Gastrocnemius medialis (tissue), 4 donors: Measurements from ENCODE around the gene ODF2. TPM values are rescaled to one million over a fixed set of nuclear protein-coding genes. Genes with fewer than 3 reads are reported as not detected.
"Not testable (repeated sequence)": the region's sequence is repeated elsewhere in the genome, so short reads cannot be mapped to it uniquely, and the experiment has no call there.

ENCODE experiments used
- ATAC-seq, 2 donors: fragments of 150-250 bp; one replicate each; pipeline ENCODE4 v1.9.1; 2016
- DNase-seq, 2 donors: peaks; one replicate each; pipeline ENCODE4 v3.0.0-alpha.2; 2019
- H3K27ac ChIP-seq, 4 donors: fragments of 200-600 bp; sonication (generic); 1 replicate in 1 of 4; 2 replicates in 3 of 4; pipeline ENCODE4 v1.5.1; 2016 to 2018; ENCODE audit warnings: mild to moderate bottlenecking in 2 of 4, moderate library complexity in 1 of 4
- H3K27me3 ChIP-seq, 3 donors: fragments of 200-600 bp; sonication (generic) in 2 of 3; 1 replicate in 1 of 3; 2 replicates in 2 of 3; pipeline versions ENCODE4 v1.5.1 to v1.6.0; 2016 to 2019; ENCODE audit warnings: mild to moderate bottlenecking in 1 of 3, moderate library complexity in 1 of 3
- H3K36me3 ChIP-seq, 2 donors: fragments of 200-600 bp; sonication (generic) in 1 of 2; one replicate each; pipeline ENCODE4 v1.5.1; 2017 to 2018
- H3K4me1 ChIP-seq, 2 donors: fragments of 200-600 bp; sonication (generic) in 1 of 2; one replicate each; pipeline ENCODE4 v1.5.1; 2016 to 2017; ENCODE audit warnings: mild to moderate bottlenecking in 2 of 2
- H3K4me3 ChIP-seq, 4 donors: fragments of 200-600 bp; sonication (generic) in 3 of 4; 1 replicate in 1 of 4; 2 replicates in 3 of 4; pipeline ENCODE4 v1.5.1; 2016 to 2019; ENCODE audit warnings: mild to moderate bottlenecking in 2 of 4
- H3K9me3 ChIP-seq, 3 donors: fragments of 200-600 bp; sonication (generic) in 2 of 3; 1 replicate in 1 of 3; 2 replicates in 2 of 3; pipeline ENCODE4 v1.5.1; 2016 to 2019
- CTCF ChIP-seq, 5 experiments: fragments of 450-650 bp in 3 of 5; fragments of 200-600 bp in 2 of 5; sonication (generic) in 2 of 5; IDR thresholded peaks in 4 of 5; conservative IDR thresholded peaks in 1 of 5; 1 replicate in 4 of 5; 2 replicates in 1 of 5; pipeline ENCODE4 v1.5.1; 2016 to 2019; ENCODE audit warnings: antibody characterized with exemption in 5 of 5, mild to moderate bottlenecking in 3 of 5, moderate library complexity in 3 of 5
- POLR2A ChIP-seq, 2 donors: fragments of 450-650 bp; IDR thresholded peaks; one replicate each; pipeline ENCODE4 v1.6.1; 2017; ENCODE audit warnings: antibody characterized with exemption in 2 of 2, mild to moderate bottlenecking in 2 of 2, moderate library complexity in 2 of 2
- in situ Hi-C, 4 donors: fragments of 200-750 bp; cut with MboI; loops; one replicate each; pipeline versions ENCODE4 v1.15.0 to v1.8.0; 2017; ENCODE audit warnings: low sequenced_read_pairs in 4 of 4
- intact Hi-C: fragments of 100-400 bp; cut with DNase I; formaldehyde crosslinking; loops from one replicate; pipeline ENCODE4 v1.15.1; 2023; ENCODE audit warnings: low total_unique reads
- total RNA-seq, 4 donors: library from RNA; depleted of rRNA; stranded (reverse); fragments of >200 nt; gene quantifications; one replicate each; pipeline versions ENCODE4 v1.1.0 to v1.2.3, GENCODE V29; 2016

ODF2 gene
- total RNA-seq, 4 donors from 2014 or later: 8.5 to 11.0 (median 9.9) TPM

- intact Hi-C loops: no loop called here
- peak in 1 of 2 donors; percentile 18 for ATAC-seq
- in situ Hi-C loops: loop anchor here in 2 of 4 donors (5.0 to 10.0 kb wide), 3 partner anchors 45 to 115 kb away; no protein-coding TSS in a partner anchor
- DNase-seq: no peak
- H3K36me3 ChIP-seq: no peaks in the 10 kb centered on the region
- H3K27ac ChIP-seq: no peak overlapping the region
- TF ChIP-seq CTCF (IDR thresholded peaks at IDR 0.05 in 4 of 5, conservative IDR thresholded peaks at IDR 0.05 in 1 of 5): no peak
- no peak for TF ChIP-seq POLR2A (IDR thresholded peaks at IDR 0.05)
- no peaks in the 10 kb centered on the region for H3K4me1 ChIP-seq
- H3K4me3 ChIP-seq: no peak overlapping the region
- no peaks in the 10 kb centered on the region for H3K9me3 ChIP-seq
- H3K27me3 ChIP-seq: peaks cover 8 to 20% (median 17%) of the 10 kb centered on the region in 3 donors
These were observed 45.8 kb upstream of the ODF2 start for GRCh38 chr9:128409978-128410377.

GRCh38 chr9:128411364-128412119 is 44.3 kb upstream of the ODF2 start:
- no peak for DNase-seq
- in situ Hi-C loops (loop anchor here in 2 of 4 donors (5.0 to 10.0 kb wide), 3 partner anchors 47 to 117 kb away; no protein-coding TSS in a partner anchor), intact Hi-C loops (loop anchor here (1.0 kb wide), 1 partner anchor 49 kb away; no protein-coding TSS in a partner anchor)
- H3K27ac ChIP-seq: no peak overlapping the region
- H3K4me3 ChIP-seq: no peak overlapping the region
- H3K4me1 ChIP-seq: no peaks in the 10 kb centered on the region
- no peaks in the 10 kb centered on the region for H3K36me3 ChIP-seq
- TF ChIP-seq CTCF (IDR thresholded peaks at IDR 0.05 in 4 of 5, conservative IDR thresholded peaks at IDR 0.05 in 1 of 5): no peak
- no peak for TF ChIP-seq POLR2A (IDR thresholded peaks at IDR 0.05)
- H3K9me3 ChIP-seq: no peaks in the 10 kb centered on the region
- peaks cover 13 to 27% (median 25%) of the 10 kb centered on the region in 3 donors for H3K27me3 ChIP-seq
- no peak for ATAC-seq

DNA sequence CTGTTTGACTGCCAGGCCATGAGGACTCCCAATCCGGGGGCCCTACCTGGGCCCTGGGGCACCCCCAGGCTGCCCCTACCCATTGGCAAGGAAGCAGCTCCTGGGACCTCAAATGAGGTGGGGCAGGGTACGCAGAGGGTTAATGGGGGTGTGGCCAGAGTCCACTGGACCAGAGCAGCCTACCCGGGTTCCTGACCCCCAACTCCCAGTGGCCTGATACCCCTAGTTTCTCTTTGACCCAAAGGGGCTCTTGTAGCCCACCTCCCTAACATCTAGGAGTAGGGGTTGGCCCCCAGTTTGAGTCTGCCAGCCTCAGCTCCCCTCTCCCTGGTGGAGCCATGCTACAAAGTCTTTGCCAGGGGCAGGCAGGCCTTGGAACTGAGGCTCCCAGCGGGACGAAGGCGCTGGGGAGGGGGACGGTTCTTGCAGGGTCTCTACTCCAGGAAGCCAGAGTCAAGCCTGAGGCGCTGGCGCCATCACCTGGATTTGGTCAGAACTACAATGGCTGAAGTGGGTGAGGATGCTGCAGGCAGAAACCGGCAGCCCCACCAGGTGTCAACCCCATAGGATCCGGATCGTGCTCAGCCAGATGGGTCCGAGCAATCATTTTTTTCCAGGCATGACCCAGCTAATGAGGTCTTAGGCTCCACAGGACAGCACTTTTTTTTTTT is 43.6 kb upstream of the ODF2 start:
- ATAC-seq (peak in 1 of 2 donors; percentile 19), DNase-seq (no peak)
- TF ChIP-seq POLR2A (IDR thresholded peaks at IDR 0.05) (no peak), CTCF (IDR thresholded peaks at IDR 0.05 in 4 of 5, conservative IDR thresholded peaks at IDR 0.05 in 1 of 5) (peak; percentile 29 to 65 (median 57))
- H3K27ac ChIP-seq: no peak overlapping the region
- H3K9me3 ChIP-seq: no peaks in the 10 kb centered on the region
- H3K27me3 ChIP-seq: peaks cover 13 to 30% (median 27%) of the 10 kb centered on the region in 3 donors
- no peaks in the 10 kb centered on the region for H3K4me1 ChIP-seq
- in situ Hi-C loops: loop anchor here in 2 of 4 donors (5.0 to 10.0 kb wide), 3 partner anchors 47 to 117 kb away; no protein-coding TSS in a partner anchor
- intact Hi-C loops: loop anchor here (1.0 kb wide), 1 partner anchor 50 kb away; no protein-coding TSS in a partner anchor
- no peaks in the 10 kb centered on the region for H3K36me3 ChIP-seq
- H3K4me3 ChIP-seq: no peak overlapping the region

DNA sequence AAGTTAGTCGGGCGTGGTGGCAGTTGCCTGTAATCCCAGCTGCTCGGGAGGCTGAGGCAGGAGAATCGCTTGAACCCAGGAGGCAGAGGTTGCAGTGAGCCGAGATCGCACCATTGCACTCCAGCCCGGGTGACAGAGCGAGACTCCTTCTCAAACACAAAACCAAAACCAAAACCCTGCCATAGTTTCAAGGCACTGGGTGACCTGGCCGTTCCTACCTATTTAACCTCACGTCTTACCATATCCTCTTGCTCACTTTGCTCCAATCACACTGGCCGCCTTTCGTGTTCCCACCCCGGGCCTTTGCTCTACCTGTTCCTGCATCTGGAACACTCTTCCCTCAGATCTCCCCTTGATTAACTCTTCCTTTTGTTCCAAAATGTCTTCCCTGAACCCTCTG is 42.1 kb upstream of the ODF2 start:
- H3K27me3 ChIP-seq: peaks cover 13 to 23% (median 20%) of the 10 kb centered on the region in 3 donors
- intact Hi-C loops, H3K9me3 ChIP-seq, H3K4me3 ChIP-seq, H3K4me1 ChIP-seq, DNase-seq, H3K27ac ChIP-seq, ATAC-seq, H3K36me3 ChIP-seq: not testable (repeated sequence)
- in situ Hi-C loops: loop anchor here in 2 of 4 donors (5.0 to 10.0 kb wide), 3 partner anchors 49 to 119 kb away; no protein-coding TSS in a partner anchor

DNA sequence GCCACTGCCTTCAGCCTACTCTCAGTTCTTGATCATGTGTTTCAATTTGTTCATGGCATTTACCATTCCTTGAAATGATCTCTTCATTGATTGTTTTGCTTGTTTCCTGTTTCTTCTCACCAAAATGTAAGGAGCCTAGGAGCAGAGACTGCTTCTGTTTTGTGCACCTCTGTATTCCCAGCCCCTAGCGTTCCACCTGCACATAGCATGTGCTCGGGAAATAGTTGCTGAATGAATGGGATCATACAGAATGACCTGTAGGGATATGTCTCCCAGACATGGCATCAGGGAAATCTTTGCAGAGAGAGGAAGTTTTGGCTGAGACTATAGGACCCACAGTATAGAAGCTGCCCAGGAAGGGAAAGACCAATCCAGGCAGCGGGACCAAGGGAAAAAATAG is 41.3 kb upstream of the ODF2 start:
- no peak overlapping the region for H3K4me3 ChIP-seq
- intact Hi-C loops (no loop called here), in situ Hi-C loops (loop anchor here in 2 of 4 donors (5.0 to 10.0 kb wide), 3 partner anchors 50 to 120 kb away; no protein-coding TSS in a partner anchor)
- DNase-seq (no peak), ATAC-seq (no peak)
- H3K27ac ChIP-seq: no peak overlapping the region
- no peaks in the 10 kb centered on the region for H3K9me3 ChIP-seq
- peaks cover 20 to 28% (median 23%) of the 10 kb centered on the region in 3 donors for H3K27me3 ChIP-seq
- peaks cover 2 to 5% of the 10 kb centered on the region in 2 donors for H3K4me1 ChIP-seq
- H3K36me3 ChIP-seq: no peaks in the 10 kb centered on the region
- TF ChIP-seq POLR2A (IDR thresholded peaks at IDR 0.05): no peak
- no peak for TF ChIP-seq CTCF (IDR thresholded peaks at IDR 0.05 in 4 of 5, conservative IDR thresholded peaks at IDR 0.05 in 1 of 5)
